OCI-LY7 (cell line): ENCODE data around the gene ARMH2. TPM values are rescaled to one million over a fixed set of nuclear protein-coding genes. Genes with fewer than 3 reads are reported as not detected.

Experiments used
- Bru-seq: library from RNA; stranded (reverse); fragments of 400-500 nt; gene quantifications from one replicate; lab custom pipeline; 2021; lab: Mats Ljungman, UMichigan
- BruChase-seq, 2 experiments: library from RNA; stranded (reverse); fragments of 400-500 nt; gene quantifications; one replicate each; lab custom pipeline; 2021; lab: Mats Ljungman, UMichigan
- BruUV-seq: library from RNA; stranded (reverse); fragments of 400-500 nt; replicated peaks from 2 replicates; lab custom pipeline; 2021; lab: Mats Ljungman, UMichigan
- CTCF ChIA-PET: fragments of 300-600 bp; sonication (Branson Sonifier 250); formaldehyde crosslinking; loops from one replicate; lab custom pipeline; 2022; ENCODE audit warnings: antibody characterized with exemption; ENCODE audit not compliant: unreplicated experiment; lab: Charles Lee
- POLR2A ChIA-PET: fragments of 300-600 bp; sonication (Branson Sonifier 250); formaldehyde crosslinking; loops from one replicate; lab custom pipeline; 2022; ENCODE audit warnings: antibody characterized with exemption; lab: Charles Lee
- DNase-seq: peaks from one replicate; pipeline ENCODE4 v3.0.0-alpha.2; 2015; ENCODE audit warnings: low spot score
- H2AFZ ChIP-seq: fragments of 200-600 bp; sonication (generic), shearing (Covaris generic); 2 replicates; pipeline ENCODE4 v1.6.1; 2014; ENCODE audit warnings: mild to moderate bottlenecking, antibody characterized with exemption, low read length, moderate library complexity
- H3K27ac ChIP-seq: fragments of 200-600 bp; sonication (generic); 2 replicates; pipeline ENCODE4 v1.5.1; 2014; ENCODE audit warnings: mixed run types, low read depth, mild to moderate bottlenecking, moderate library complexity, low read length, inconsistent platforms; ENCODE audit not compliant: poor library complexity, severe bottlenecking
- H3K36me3 ChIP-seq: fragments of 200-600 bp; sonication (generic); 2 replicates; pipeline ENCODE4 v1.6.1; 2014; ENCODE audit warnings: mild to moderate bottlenecking, antibody characterized with exemption, low read length, moderate library complexity, mixed read lengths; ENCODE audit not compliant: insufficient read depth
- H3K4me1 ChIP-seq: fragments of 200-600 bp; sonication (generic); 2 replicates; pipeline ENCODE4 v1.5.1; 2014; ENCODE audit warnings: mild to moderate bottlenecking, low read length; ENCODE audit not compliant: insufficient read depth, poor library complexity, severe bottlenecking
- H3K4me2 ChIP-seq: fragments of 200-600 bp; sonication (generic); 2 replicates; pipeline ENCODE4 v1.6.1; 2014; ENCODE audit warnings: mild to moderate bottlenecking, low read length
- H3K4me3 ChIP-seq: fragments of 200-600 bp; sonication (generic); 2 replicates; pipeline ENCODE4 v1.5.1; 2014; ENCODE audit warnings: mild to moderate bottlenecking, low read depth, low read length; ENCODE audit not compliant: poor library complexity, severe bottlenecking
- H3K79me2 ChIP-seq: fragments of 200-600 bp; sonication (generic); 2 replicates; pipeline ENCODE4 v1.6.1; 2016; ENCODE audit warnings: low read depth, mild to moderate bottlenecking, low read length, moderate library complexity, mixed read lengths; ENCODE audit not compliant: insufficient read depth
- H3K9me2 ChIP-seq: fragments of 200-600 bp; sonication (generic); 2 replicates; pipeline ENCODE4 v1.6.1; 2016; ENCODE audit warnings: mild to moderate bottlenecking, low read length, mixed read lengths; ENCODE audit not compliant: insufficient read depth
- H3K9me3 ChIP-seq: fragments of 200-600 bp; sonication (generic); 2 replicates; pipeline ENCODE4 v1.6.1; 2014; ENCODE audit warnings: mild to moderate bottlenecking, mixed run types, low read length, mixed read lengths
- H4K20me1 ChIP-seq: fragments of 200-600 bp; sonication (generic); 2 replicates; pipeline ENCODE4 v1.6.1; 2014; ENCODE audit warnings: mild to moderate bottlenecking, antibody characterized with exemption, low read length, moderate library complexity, mixed read lengths; ENCODE audit not compliant: insufficient read depth
- CTCF ChIP-seq: fragments of 200-600 bp; sonication (generic); conservative IDR thresholded peaks from 2 replicates; pipeline ENCODE4 v1.5.1; 2014; ENCODE audit warnings: mild to moderate bottlenecking, antibody characterized with exemption, low read length, moderate library complexity, mixed read lengths
- EZH2phosphoT487 ChIP-seq: fragments of 200-600 bp; sonication (generic); IDR thresholded peaks from 2 replicates; pipeline ENCODE4 v1.6.1; 2018; ENCODE audit warnings: low read depth, borderline replicate concordance, mild to moderate bottlenecking, mixed run types, antibody characterized with exemption, low read length, moderate library complexity, mixed read lengths
- intact Hi-C: fragments of 100-400 bp; cut with micrococcal nuclease; formaldehyde crosslinking; loops from one replicate; pipeline ENCODE4 v1.10.0; 2022; ENCODE audit not compliant: unreplicated experiment
- long read RNA-seq: library from polyadenylated mRNA; stranded (forward); transcript quantifications from one replicate; pipeline ENCODE4 v2.0.0, GENCODE V29; 2022
- total RNA-seq, 2 experiments: library from RNA; depleted of rRNA in 1 of 2; stranded (reverse); fragments of >200 nt in 1 of 2; shearing (Covaris generic) in 1 of 2; gene quantifications; 2 replicates each; pipeline ENCODE4 v1.2.3, GENCODE V29; 2014 to 2022

The ARMH2 gene
- total RNA-seq (2014; rRNA removed; shearing (Covaris generic)) (not detected in 2 replicates), total RNA-seq (2022) (not detected in 2 replicates), Bru-seq, nascent RNA (percentile 42 among the genes with signal in this experiment), BruChase-seq, experiment 1, labeled RNA remaining after a 6-hour chase (percentile 37 among the genes with signal in this experiment), BruChase-seq, experiment 2, labeled RNA remaining after a 2-hour chase (percentile 15 among the genes with signal in this experiment)
- long read RNA-seq = 0 reads

DNA sequence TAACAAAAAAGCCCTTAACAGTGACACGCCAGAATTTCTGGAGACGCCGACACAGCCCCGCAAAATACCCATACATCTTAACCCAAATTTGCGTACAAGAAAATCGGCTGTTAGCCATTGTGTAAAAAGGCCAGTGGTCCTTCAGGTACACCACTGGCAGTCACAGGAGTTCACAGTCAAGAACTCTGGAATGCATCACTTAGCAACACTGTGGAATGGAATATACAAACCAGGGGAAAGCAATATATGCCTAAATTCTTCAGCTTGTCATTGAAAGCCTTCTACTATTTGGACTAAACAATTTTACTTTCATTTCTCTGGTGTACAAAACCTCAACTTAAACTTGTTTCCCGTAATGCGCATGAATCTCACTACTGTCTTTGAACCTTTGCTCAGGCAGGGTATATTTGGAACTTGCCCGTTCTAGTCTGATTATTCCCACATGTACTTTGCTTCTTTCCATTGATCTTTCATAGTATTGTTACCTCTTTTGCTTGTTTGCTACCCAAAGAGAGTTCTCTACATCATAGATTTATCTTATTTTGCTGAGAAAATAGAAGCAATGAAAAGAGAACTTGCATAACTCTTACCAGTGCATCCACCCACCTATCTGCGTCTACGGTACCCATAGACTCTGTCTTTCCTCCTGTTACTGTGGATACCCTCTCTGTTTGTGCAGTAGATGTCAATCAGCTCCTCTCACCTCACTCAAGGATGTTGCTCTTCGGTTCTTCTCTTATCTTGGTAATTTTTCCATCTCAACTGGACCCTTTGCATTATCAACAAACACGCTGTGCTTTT, at the start of gene ARMH2:
Gene ARMH2, minus strand, starts transcription at position 178 of the 801 bp plus-strand sequence. Its CDS starts 60 bp downstream, at position 118.
- no peak within 1 kb of the TSS for H3K4me2 ChIP-seq
- intact Hi-C loops = no loop called here
- no peak for DNase-seq
- ChIA-PET POLR2A (interaction anchor here (1.9 to 2.2 kb wide), 2 partner anchors 9 to 12 kb away, joined by 6 to 9 read pairs; no protein-coding TSS in a partner anchor), CTCF (no interaction called here)
- H3K79me2 ChIP-seq = no peaks in the 10 kb centered on the region
- no peak within 1 kb of the TSS for H3K4me3 ChIP-seq
- no TSS peak for BruUV-seq
- peaks cover 3% of the 10 kb centered on the region; the same call in 1 of the 2 replicates for H3K36me3 ChIP-seq
- H3K4me1 ChIP-seq = no peaks in the 10 kb centered on the region
- TF ChIP-seq CTCF (no peak), EZH2phosphoT487 (no peak)
- H4K20me1 ChIP-seq = no peaks in the 10 kb centered on the region
- H2AFZ ChIP-seq = no peak within 1 kb of the TSS
- no peaks in the 10 kb centered on the region for H3K9me2 ChIP-seq
- no peaks in the 10 kb centered on the region for H3K9me3 ChIP-seq
- no peak within 1 kb of the TSS for H3K27ac ChIP-seq

GRCh38 chr6:24848461-24848860, 49.7 kb upstream of the ARMH2 start:
- POLR2A ChIA-PET = no interaction called here

More at GRCh38 chr6:24848461-24848860, 49.7 kb upstream of the ARMH2 start:
- intact Hi-C loops = no loop called here
- no peak overlapping the region for H3K27ac ChIP-seq
- no peak overlapping the region for H2AFZ ChIP-seq
- H3K4me2 ChIP-seq = no peak overlapping the region
- H4K20me1 ChIP-seq = no peaks in the 10 kb centered on the region
- H3K79me2 ChIP-seq = no peaks in the 10 kb centered on the region
- no peak for DNase-seq
- H3K4me1 ChIP-seq = no peaks in the 10 kb centered on the region
- CTCF ChIA-PET = no interaction called here
- TF ChIP-seq CTCF (no peak), EZH2phosphoT487 (no peak)
- no peaks in the 10 kb centered on the region for H3K9me2 ChIP-seq
- H3K36me3 ChIP-seq = peaks cover 86% of the 10 kb centered on the region
- H3K4me3 ChIP-seq = no peak overlapping the region
- H3K9me3 ChIP-seq = no peaks in the 10 kb centered on the region
- no TSS peak for BruUV-seq
